Breast epithelium (tissue), 3 donors: ENCODE data around the gene ZNF592.

ENCODE experiments used
- POLR2A ChIP-seq: fragments of 450-650 bp; IDR thresholded peaks from one replicate; pipeline ENCODE4 v1.6.1; 2016; ENCODE audit warnings: antibody characterized with exemption, mild to moderate bottlenecking, moderate library complexity
- TF ChIP-seq, protein P1 (sequence below), 3 donors: fragments of 450-650 bp; IDR thresholded peaks; one replicate each; pipeline ENCODE4 v1.5.1; 2016 to 2017; ENCODE audit warnings: antibody characterized with exemption in 3 of 3, mild to moderate bottlenecking in 3 of 3, moderate library complexity in 3 of 3

DNA sequence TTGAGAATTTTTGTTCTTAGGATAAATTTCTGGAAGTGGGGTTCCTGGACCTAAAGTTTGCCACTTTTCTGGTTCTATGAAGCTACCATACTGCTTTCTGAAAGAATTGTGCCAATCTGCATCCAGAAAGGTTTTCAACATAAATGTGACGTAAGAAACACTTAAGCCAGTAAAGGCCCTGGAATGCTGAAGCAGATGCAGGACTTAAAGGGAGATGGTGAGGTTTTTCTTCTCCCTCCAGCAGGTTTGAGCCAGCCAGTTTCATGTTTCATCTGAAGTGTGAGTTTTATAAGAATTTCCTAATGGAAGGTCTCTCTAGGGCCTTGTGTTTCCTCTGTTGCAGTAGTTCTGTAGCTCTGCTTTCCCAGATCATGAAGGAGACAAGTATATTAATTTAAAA lies 33.1 kb downstream of the ZNF592 start:
- TF ChIP-seq, protein P1, sequence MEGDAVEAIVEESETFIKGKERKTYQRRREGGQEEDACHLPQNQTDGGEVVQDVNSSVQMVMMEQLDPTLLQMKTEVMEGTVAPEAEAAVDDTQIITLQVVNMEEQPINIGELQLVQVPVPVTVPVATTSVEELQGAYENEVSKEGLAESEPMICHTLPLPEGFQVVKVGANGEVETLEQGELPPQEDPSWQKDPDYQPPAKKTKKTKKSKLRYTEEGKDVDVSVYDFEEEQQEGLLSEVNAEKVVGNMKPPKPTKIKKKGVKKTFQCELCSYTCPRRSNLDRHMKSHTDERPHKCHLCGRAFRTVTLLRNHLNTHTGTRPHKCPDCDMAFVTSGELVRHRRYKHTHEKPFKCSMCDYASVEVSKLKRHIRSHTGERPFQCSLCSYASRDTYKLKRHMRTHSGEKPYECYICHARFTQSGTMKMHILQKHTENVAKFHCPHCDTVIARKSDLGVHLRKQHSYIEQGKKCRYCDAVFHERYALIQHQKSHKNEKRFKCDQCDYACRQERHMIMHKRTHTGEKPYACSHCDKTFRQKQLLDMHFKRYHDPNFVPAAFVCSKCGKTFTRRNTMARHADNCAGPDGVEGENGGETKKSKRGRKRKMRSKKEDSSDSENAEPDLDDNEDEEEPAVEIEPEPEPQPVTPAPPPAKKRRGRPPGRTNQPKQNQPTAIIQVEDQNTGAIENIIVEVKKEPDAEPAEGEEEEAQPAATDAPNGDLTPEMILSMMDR (IDR thresholded peaks at IDR 0.05): no peak
- no peak for TF ChIP-seq POLR2A
